ENCODE measurements around the gene CIDEC. TPM values are rescaled to one million over a fixed set of nuclear protein-coding genes. Genes with fewer than 3 reads are reported as not detected.
A peak's percentile ranks its signal among the peaks of the same experiment; 100 is the strongest.

Gene CIDEC
- total and polyA plus RNA-seq, 9 of the 15 experiments (the other 6 are each of a cell fraction or from before 2014, with no cell fraction given): not detected

DNA sequence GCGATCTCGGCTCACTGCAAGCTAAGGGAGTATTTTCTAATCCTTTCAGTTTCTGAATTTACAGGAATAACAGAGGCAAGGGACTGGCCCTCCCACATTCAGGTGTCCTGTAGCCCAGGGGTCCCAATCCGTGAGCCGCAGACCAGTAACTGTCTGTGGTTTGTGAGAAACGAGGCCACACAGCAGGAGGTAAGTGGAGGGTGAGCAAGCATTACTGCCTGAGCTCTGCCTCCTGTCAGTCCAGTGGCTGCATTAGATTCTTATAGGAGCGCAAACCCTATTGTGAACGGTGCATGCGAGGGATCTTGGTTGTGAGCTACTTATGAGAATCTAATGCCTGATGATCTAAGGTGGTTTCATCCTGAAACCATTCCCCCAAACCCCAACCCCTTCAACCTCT lies 31.8 kb upstream of the CIDEC start (continued):
- TF ChIP-seq BHLHE40 (IDR thresholded peaks at IDR 0.05; ENCODE audit: low read length) (0 out of 2 replicates have a peak, but pooled peaks have one; percentile 36), ZKSCAN8 (CRISPR knock-in tag; IDR thresholded peaks at IDR 0.05) (no peak), HCFC1 (IDR thresholded peaks at IDR 0.05; ENCODE audit: low read depth, low read length) (no peak)
- TF ChIP-seq, protein P1, sequence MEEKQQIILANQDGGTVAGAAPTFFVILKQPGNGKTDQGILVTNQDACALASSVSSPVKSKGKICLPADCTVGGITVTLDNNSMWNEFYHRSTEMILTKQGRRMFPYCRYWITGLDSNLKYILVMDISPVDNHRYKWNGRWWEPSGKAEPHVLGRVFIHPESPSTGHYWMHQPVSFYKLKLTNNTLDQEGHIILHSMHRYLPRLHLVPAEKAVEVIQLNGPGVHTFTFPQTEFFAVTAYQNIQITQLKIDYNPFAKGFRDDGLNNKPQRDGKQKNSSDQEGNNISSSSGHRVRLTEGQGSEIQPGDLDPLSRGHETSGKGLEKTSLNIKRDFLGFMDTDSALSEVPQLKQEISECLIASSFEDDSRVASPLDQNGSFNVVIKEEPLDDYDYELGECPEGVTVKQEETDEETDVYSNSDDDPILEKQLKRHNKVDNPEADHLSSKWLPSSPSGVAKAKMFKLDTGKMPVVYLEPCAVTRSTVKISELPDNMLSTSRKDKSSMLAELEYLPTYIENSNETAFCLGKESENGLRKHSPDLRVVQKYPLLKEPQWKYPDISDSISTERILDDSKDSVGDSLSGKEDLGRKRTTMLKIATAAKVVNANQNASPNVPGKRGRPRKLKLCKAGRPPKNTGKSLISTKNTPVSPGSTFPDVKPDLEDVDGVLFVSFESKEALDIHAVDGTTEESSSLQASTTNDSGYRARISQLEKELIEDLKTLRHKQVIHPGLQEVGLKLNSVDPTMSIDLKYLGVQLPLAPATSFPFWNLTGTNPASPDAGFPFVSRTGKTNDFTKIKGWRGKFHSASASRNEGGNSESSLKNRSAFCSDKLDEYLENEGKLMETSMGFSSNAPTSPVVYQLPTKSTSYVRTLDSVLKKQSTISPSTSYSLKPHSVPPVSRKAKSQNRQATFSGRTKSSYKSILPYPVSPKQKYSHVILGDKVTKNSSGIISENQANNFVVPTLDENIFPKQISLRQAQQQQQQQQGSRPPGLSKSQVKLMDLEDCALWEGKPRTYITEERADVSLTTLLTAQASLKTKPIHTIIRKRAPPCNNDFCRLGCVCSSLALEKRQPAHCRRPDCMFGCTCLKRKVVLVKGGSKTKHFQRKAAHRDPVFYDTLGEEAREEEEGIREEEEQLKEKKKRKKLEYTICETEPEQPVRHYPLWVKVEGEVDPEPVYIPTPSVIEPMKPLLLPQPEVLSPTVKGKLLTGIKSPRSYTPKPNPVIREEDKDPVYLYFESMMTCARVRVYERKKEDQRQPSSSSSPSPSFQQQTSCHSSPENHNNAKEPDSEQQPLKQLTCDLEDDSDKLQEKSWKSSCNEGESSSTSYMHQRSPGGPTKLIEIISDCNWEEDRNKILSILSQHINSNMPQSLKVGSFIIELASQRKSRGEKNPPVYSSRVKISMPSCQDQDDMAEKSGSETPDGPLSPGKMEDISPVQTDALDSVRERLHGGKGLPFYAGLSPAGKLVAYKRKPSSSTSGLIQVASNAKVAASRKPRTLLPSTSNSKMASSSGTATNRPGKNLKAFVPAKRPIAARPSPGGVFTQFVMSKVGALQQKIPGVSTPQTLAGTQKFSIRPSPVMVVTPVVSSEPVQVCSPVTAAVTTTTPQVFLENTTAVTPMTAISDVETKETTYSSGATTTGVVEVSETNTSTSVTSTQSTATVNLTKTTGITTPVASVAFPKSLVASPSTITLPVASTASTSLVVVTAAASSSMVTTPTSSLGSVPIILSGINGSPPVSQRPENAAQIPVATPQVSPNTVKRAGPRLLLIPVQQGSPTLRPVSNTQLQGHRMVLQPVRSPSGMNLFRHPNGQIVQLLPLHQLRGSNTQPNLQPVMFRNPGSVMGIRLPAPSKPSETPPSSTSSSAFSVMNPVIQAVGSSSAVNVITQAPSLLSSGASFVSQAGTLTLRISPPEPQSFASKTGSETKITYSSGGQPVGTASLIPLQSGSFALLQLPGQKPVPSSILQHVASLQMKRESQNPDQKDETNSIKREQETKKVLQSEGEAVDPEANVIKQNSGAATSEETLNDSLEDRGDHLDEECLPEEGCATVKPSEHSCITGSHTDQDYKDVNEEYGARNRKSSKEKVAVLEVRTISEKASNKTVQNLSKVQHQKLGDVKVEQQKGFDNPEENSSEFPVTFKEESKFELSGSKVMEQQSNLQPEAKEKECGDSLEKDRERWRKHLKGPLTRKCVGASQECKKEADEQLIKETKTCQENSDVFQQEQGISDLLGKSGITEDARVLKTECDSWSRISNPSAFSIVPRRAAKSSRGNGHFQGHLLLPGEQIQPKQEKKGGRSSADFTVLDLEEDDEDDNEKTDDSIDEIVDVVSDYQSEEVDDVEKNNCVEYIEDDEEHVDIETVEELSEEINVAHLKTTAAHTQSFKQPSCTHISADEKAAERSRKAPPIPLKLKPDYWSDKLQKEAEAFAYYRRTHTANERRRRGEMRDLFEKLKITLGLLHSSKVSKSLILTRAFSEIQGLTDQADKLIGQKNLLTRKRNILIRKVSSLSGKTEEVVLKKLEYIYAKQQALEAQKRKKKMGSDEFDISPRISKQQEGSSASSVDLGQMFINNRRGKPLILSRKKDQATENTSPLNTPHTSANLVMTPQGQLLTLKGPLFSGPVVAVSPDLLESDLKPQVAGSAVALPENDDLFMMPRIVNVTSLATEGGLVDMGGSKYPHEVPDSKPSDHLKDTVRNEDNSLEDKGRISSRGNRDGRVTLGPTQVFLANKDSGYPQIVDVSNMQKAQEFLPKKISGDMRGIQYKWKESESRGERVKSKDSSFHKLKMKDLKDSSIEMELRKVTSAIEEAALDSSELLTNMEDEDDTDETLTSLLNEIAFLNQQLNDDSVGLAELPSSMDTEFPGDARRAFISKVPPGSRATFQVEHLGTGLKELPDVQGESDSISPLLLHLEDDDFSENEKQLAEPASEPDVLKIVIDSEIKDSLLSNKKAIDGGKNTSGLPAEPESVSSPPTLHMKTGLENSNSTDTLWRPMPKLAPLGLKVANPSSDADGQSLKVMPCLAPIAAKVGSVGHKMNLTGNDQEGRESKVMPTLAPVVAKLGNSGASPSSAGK (IDR thresholded peaks at IDR 0.05): 0 out of 2 replicates have a peak, but pooled peaks have one; percentile 2
